T1000 (cell line): ENCODE data around the gene SLC25A17.
"Not testable (repeated sequence)": the region's sequence is repeated elsewhere in the genome, so short reads cannot be mapped to it uniquely, and the experiment has no call there.

ENCODE experiments used
- DNase-seq: peaks from one replicate; lab custom pipeline; 2025; ENCODE audit warnings: mixed read lengths; lab: John Stamatoyannopoulos, UW

SLC25A17 gene, protein sequence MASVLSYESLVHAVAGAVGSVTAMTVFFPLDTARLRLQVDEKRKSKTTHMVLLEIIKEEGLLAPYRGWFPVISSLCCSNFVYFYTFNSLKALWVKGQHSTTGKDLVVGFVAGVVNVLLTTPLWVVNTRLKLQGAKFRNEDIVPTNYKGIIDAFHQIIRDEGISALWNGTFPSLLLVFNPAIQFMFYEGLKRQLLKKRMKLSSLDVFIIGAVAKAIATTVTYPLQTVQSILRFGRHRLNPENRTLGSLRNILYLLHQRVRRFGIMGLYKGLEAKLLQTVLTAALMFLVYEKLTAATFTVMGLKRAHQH

DNA sequence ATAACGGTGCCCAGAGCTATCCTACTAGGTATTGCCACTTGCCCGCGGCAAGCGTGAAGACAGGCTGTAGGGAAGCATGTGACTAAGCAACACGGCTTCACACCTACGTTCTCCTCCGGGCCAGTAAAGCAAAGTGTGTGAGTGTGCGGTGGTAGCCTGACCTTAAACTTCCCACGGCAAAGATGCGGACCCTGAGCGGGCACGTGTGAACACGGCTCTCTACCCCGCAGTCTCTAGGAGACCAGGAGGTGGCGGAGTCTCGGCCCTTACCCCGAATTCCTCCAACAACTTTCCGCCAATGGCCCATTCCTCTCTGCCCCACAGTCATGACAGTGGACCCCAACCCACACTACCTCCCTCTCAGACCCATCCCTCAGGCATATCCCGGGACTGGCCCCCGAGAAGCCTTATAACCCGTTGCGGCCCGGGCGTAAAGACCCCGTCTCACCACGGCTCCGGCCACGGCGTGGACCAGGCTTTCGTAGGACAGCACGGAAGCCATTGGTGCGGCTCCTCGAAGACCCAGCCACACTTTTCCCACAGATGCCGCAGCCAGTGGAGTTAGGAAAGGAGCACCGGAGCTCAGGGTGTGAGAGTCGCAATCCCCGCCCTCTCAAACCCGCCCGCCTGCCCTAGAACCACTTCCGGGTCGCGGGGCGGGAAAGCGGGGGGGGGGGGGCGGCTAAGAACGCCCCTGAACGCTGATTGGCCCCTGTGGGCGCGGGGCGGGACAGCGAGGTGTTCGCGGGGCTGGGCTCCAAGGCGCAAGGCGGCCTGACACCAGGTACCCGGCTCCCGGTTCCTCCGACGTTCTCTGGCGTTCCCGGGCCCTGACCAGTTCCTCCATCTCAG, at the start of gene SLC25A17:
SLC25A17 (minus strand) TSS at position 600 of the 852 bp plus-strand sequence; CDS start at position 502, 98 bp downstream.
- peak; percentile 77 for DNase-seq

DNA sequence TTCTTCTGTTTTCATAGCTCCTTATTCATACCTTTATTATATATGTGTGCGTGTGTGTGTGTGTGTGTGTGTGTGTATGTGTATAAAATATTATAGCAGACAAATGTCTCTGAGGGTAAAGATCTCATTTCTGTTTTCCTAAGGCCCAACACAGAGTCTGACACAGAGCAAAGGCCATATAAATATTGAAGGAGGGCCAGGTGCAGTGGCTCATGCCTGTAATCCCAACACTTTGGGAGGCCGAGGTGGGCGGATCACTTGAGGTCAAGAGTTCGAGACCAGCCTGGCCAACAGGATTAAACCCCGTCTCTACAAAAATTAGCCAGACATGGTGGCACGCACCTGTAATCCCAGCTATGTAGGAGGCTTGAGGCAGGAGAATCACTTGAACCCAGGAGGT, 49.2 kb upstream of the SLC25A17 start:
- not testable (repeated sequence) for DNase-seq

DNA sequence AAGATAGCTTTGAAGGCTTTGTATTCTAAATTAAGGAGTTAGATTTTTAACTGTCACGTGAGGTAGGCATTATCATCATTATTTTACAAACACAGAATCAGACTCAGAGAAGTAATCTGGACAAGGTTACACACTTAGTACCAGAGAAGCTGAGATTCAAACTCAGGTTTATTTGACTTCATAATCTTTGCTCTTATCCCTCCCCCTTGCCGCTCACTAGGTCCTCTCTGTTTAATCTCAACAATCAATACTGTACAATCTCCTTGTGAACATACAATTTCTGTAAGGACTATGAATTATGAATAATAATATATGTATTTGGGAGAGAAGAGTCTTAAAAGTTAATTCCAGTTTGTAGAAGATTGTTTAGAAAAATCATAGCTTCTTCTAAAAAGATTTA, 48.0 kb upstream of the SLC25A17 start:
- no peak for DNase-seq

DNA sequence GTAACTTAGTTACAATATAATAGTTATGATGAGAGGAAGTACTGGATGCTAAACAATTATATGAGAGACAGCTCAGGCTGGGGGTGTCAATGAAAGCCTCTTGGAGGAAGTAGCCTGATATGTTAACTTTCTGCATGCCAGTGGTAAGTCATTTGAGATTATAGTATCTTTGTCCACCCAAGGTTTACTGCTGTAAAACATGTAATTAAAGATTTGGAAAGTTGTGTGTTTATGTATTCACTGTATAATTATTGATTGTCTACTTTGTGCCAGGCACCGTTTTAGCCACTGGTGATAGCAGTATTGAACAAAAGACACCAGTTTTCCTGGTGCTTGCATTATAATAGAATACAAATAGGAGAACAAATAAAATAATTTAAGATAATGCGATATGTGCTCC, 43.4 kb upstream of the SLC25A17 start:
- DNase-seq = no peak

DNA sequence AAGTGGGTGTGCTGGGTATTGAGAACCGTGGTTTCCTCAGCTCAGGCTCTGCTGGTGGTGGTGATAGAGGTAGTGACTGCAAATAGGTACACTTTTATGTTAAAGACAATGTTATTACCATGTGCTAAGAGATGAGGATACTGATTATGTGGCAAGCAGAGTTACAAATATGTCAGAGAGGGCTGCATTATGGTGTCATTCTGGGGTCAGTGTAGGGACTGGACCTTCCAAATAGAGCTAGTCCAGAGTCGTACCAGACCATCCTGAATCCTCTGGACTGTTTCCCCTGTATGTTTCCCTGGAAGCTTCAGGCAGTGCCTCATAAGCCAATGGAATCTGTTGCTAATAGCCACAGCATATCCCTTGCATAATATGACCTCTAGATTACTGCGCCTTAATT, 42.9 kb upstream of the SLC25A17 start, which contains the start of gene DNAJB7:
DNAJB7 (minus strand) TSS at position 101 of the 400 bp plus-strand sequence. CDS start 119 bp downstream, outside the sequence.
- DNase-seq = no peak

DNA sequence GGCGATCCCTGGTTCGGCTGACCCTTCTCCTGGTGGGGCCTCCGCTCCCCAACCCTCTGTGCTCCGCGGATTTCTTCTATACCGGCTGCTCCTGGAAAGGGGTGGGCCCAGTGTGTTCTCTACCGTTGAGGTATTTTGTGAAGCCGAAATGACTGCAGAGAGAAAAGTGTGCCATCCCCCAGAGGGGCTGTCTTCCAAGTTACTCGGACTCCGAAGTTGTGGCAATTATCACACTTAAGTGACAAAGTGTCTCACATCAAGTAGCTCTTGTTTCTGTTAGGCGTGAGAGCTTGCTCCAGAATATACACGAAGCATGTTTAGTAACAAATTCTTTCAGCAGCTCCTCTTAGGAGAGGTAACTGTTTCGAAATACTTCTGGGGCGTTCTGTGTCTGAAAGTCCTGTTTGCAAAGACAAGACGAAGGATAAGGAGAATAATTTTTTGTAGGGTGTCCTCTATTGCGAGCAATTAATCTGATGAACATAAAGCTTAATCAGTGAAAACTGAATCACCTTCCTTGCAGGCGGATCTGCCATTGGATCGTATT, 38.2 kb upstream of the SLC25A17 start:
- DNase-seq = no peak

DNA sequence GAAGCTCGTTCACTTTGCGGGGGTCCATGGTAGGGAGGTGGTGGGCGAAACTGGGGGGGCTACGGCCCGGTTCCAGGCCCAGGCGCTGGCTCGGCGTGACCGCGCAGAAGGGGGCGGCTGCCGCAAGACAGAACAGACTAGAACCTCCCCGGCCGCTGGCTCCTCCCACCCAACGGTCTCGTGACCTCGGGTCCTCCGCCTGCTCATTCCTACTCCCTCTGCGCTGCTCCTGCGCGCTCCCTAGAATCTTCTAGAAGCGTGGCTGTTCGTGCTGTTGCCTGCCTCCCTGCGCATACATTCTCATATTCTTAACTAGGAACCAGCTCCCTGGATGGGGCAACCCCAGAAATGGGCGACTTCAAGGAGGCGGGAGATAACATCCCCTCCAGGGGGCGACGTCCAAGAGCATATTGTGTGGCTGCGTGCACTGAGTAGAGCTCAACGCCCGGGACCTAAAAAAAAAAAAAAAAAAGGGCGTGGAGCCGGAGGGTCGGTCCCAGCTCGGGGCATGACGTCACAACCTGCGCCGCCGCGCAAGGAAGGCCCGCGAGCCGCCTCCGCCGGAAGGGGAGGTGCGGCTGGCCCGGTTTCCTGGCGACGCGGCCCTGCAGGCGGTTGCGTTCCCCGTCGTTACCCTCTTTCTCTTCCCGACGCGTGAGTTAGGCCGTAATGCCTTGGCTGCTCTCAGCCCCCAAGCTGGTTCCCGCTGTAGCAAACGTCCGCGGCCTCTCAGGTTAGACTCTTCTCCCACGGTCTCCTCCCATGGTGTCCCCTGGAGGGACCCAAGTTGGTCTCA, 37.6 kb upstream of the SLC25A17 start, which contains the start of the genes ST13 and XPNPEP3:
ST13 (minus strand) TSS at position 127 of the 796 bp plus-strand sequence; CDS start at position 28, 99 bp downstream.
XPNPEP3 (plus strand) TSS at position 636 of the 796 bp plus-strand sequence; CDS start at position 670, 34 bp downstream.
- peak; percentile 93 for DNase-seq

DNA sequence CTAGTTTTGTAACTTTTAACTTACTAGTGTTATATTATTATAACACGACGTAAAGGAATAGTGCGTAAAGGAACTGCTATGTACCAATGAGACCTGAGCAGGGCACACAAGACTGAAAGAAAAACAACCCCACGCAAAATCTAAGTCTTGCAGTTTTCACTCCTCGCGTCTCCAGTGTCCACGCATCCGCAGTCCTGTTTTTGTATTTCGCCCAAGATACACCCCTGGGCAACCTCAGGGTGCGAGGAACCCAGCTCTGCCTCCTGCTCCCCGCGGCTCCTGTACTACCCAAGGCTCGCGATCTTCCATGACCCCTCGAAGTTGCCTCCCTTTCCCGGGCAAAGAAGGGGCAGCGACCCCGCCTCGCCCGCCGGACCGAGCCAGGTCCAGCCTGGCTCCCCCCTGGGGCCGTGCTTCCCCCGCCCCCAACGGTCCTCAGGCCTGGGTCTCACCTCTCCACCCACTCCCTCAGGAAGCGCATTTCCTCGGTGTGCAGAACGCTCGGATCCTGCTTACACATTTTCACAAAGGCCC, 36.9 kb upstream of the SLC25A17 start:
- no peak for DNase-seq

DNA sequence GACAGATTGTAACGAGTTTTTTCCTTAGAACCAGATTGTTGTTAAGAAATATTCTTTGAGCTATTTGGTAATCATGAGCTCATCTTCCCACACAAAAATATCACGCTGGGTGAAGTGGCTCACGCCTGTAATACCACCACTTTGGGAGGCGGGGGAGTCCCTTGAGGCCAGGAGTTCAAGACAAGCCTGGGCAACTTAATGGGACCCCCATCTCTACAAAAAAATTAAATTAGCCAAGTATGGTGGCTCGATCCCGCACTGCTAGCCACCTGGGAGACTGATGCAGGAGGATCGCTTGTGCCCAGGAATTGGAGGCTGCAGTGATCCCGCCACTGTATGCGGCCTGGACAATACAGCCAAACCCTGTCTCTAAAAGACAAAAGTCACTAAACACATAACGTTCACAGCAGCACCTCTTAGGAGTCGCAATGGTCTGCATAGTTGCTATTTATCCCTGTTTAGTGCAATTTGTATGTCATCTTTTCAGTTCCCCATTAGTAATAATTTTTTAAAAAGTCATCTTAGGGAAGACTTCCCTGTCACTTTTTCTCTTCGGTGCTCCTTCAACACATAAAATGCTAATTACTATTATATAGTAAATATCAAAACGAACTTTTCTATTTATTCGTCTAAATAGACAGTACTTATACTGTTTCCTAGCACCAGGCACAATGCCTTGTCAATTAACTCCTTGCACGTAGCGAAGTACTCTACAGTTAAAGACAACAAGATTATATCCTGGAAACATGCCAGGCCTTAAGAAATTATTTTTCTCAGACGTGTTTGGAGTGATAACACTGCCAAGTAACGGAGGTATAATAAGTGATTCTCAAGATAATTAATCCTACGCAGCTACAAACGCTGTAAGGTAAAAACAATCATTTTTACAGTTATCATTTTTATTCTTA, 36.2 kb upstream of the SLC25A17 start:
- DNase-seq = no peak

DNA sequence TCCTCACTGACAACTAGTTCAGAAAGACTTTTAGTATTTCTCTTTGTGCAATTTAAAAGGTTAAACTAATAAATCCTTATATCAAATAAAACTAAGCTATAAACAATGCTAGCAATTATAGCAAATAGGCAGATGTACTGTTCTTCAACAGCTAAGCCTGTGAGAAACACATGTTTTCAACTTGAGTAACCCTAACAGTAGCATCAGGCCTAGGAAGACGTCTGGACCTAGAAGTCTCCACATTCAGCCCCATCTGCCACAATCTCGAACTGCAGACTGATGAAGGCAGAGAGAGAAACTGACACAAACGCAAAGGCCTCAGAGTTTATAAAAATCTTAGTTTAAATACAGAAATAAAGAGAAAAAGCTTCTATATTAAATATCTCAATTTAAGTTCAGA, 34.8 kb upstream of the SLC25A17 start:
- DNase-seq = no peak

DNA sequence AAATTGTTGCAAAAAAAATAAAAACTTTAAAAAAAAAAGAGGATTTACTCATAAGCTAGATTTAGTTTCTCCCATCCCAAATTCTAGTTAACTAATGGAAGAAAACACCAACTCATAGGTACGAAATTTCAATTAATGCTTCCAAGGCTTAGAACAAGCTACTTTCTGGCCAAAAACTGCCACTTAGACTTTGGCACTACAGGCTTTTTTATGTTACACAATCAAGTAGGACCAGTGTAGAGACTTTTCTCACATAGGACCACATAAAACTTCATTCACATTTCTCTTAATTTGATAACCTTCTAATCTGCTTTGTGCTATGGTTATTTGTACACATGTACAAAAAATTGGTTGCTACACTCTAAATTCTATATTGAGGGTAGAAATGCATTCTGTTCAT, 34.2 kb upstream of the SLC25A17 start:
- DNase-seq = no peak

DNA sequence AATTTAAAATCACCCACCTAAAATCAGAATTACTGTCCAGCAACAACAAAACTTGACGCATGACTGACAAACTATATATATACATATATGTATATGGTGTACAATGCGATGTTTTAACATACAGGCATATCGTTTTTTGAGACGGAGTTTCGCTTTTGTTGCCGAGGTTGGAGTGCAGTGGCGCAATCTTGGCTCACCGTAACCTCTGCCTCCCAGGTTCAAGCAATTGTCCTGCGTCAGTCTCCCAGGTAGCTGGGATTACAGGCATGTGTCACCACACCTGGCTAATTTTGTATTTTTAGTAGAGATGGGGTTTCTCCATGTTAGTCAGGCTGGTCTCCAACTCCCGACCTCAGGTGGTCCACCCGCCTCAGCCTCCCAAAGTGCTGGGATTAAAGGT, 26.7 kb upstream of the SLC25A17 start:
- not testable (repeated sequence) for DNase-seq

DNA sequence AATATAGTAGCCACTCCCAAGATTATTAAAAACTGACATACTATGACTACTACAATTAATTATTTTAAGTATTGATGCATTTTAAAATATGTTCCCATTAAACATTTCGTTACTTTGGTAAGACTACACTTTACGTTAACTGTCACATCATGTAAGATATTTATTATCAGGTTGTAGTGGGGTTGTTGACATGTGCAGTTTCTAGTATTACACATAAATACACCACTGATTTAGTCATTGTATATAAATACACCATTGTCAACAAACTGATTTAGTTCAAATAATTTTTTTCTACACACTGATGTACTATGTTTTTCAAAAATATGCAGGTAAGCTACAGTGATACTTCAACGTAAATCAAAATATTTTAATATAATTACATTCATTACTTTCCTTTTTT, 25.8 kb upstream of the SLC25A17 start:
- DNase-seq = no peak

DNA sequence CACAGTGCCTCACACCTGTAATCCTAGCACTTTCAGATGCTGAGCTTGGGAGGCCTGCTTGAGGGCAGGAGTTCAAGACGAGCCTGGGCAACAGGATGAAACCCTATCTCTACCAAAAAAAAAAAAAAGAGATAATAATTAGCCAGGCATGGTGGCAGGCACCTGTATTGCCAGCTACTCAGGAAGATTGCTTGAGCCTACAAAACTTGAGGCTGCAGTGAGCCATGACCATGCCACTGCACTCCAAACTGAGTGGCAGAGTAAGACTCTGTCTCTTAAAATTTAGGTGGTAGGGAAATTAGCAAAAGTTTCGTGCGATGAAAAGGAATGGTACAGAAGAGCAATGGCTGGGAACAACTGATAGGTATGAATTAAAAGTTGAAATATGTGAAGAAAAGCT, 19.3 kb upstream of the SLC25A17 start:
- no peak for DNase-seq

DNA sequence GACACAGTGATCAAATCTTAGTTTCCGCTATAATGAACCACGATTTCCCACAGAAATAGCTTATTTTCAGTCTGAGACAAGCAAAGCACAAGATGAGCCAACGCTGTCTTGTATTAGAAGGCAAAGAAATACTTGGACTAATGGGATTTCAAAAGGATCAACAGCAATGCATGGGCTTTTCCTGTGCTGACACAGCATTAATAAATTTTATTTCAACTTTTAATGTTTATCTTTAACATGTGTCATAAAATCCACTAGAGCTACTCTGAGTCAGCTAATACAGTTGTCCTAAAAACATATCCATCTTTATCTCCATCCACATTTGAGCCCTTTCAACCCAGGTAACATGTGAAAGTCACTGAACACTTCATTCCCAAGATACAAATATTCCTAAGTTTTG, 15.5 kb upstream of the SLC25A17 start:
- DNase-seq = no peak

DNA sequence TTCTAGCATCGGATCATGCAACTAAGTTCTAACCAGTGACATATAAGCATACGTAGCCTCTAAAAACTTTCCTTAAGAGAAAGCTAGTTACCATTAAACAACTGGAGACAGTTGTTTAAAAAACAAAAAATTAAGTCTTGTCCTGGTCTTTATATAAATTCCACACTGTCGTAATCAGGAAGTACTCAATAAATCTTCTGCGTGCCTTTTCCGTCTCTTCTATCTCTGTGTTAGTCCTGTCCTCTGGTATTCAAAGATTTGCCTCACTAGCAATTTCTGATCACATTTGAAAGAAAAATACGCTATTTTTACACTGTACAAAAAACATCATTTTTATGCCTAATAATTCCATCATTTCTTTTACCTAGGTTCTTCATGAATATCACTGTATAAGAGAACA, 10.0 kb upstream of the SLC25A17 start:
- DNase-seq = no peak

DNA sequence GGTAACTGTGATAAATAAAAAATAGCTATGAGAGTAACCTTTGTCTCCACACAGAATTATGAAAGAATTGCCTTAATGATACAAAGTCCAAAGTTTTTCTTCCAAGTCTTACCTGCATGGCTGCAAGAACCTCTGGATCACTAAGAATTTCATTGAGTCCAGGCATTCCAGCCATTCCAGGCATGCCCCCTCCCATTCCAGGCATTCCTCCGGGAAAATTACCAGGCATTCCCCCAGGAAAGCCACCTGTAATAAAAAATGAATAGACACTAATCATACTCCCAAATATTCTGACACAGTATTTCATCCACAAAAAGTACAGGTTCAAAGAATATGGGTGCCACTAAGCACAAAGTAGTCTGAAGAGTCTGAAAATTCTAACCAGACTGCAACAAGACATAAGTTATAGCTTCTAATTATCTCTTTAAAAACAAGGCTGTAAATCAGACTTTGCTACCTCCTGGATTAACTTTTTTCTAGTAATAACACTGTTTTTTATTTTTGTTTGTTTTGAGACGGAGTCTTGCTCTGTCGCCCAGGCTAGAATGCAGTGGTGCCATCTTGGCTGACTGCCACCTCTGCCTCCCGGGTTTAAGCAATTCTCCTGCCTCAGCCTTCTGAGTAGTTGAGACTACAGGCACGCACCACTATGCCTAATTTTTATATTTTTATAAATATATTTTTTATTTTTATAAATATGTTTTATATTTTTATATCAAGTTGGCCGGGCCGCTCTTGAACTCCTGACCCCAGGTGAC, 8.0 kb upstream of the SLC25A17 start:
- no peak for DNase-seq

DNA sequence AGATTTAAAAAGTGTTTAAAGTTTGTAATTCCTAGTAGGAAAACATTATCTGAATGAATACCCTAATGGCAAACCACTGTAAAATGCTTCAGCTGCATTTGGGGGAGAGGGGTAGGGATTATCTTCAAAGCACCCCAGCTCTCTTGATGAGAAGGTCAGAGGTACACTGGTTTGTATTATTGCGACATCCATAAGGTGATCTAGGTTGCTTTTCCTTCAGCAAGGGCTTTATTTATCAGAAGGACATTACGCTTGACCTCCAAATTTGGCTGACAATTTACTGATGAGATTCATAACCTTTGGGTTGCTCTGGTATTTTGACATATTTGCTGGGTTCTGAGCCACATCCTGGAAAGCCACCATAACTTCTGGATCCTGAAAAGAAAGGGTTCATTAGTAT, 7.1 kb upstream of the SLC25A17 start:
- DNase-seq = not testable (repeated sequence)

DNA sequence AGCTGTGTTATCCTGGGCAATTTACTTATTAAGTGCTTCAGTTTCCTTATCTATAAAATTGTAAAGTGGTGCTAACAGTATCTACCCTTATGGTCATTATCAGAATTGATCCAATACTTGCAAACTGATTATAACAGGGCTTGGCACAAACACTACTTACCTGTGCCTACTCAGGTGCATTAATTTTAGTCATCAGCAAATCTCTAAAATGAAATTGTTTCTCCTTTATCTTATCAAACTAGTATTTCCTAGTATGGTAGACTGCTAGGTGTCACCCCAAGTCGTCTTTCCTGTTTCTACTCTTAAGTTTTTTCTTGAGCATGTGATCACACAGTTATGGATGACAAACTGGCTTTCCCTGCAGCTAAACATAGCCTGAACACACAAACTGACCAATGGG, 4.3 kb upstream of the SLC25A17 start:
- no peak for DNase-seq
